Occipital lobe (tissue), 2 donors: ENCODE data around the gene LSM14A. TPM values are rescaled to one million over a fixed set of nuclear protein-coding genes. Genes with fewer than 3 reads are reported as not detected.
"Not testable (repeated sequence)": the region's sequence is repeated elsewhere in the genome, so short reads cannot be mapped to it uniquely, and the experiment has no call there.

Experiments
- DNase-seq: peaks from one replicate; lab custom pipeline; 2025; lab: John Stamatoyannopoulos, UW
- total RNA-seq: library from RNA; depleted of rRNA; stranded (reverse); fragments of >200 nt; gene quantifications from one replicate; pipeline ENCODE4 v1.2.3, GENCODE V29; 2014

The LSM14A gene
- total RNA-seq, 1 donor from 2014 or later, result 69.1 TPM

GRCh38 chr19:34228762-34229161, 56.5 kb downstream of the LSM14A start:
- no peak for DNase-seq

GRCh38 chr19:34229721-34230120, 57.4 kb downstream of the LSM14A start:
- DNase-seq, result no peak

- DNase-seq, result no peak
These were observed 58.5 kb downstream of the LSM14A start for GRCh38 chr19:34230820-34231219.

- no peak for DNase-seq
These were observed 59.1 kb downstream of the LSM14A start for GRCh38 chr19:34231439-34231838.

GRCh38 chr19:34232566-34233481, 60.5 kb downstream of the LSM14A start:
- peak; percentile 49 for DNase-seq

- no peak for DNase-seq
These were observed 63.2 kb downstream of the LSM14A start for GRCh38 chr19:34235425-34235940.

GRCh38 chr19:34236035-34236987, 64.0 kb downstream of the LSM14A start:
- no peak for DNase-seq

- no peak for DNase-seq
These were observed 65.0 kb downstream of the LSM14A start for GRCh38 chr19:34237283-34237682.

GRCh38 chr19:34237939-34238338, 65.6 kb downstream of the LSM14A start:
- no peak for DNase-seq

GRCh38 chr19:34241513-34242337, 69.4 kb downstream of the LSM14A start:
- DNase-seq, result no peak

- not testable (repeated sequence) for DNase-seq
These were observed 71.0 kb downstream of the LSM14A start for GRCh38 chr19:34243138-34243875.

- no peak for DNase-seq
These were observed 71.7 kb downstream of the LSM14A start for GRCh38 chr19:34243876-34244578.

- DNase-seq, result no peak
These were observed 72.5 kb downstream of the LSM14A start for GRCh38 chr19:34244611-34245299.

GRCh38 chr19:34246340-34246739, 74.0 kb downstream of the LSM14A start:
- no peak for DNase-seq

- no peak for DNase-seq
These were observed 76.6 kb downstream of the LSM14A start for GRCh38 chr19:34248941-34249340.

GRCh38 chr19:34253167-34253566, 80.9 kb downstream of the LSM14A start:
- DNase-seq, result not testable (repeated sequence)

- DNase-seq, result not testable (repeated sequence)
These were observed 81.4 kb downstream of the LSM14A start for GRCh38 chr19:34253681-34254045.

GRCh38 chr19:34254046-34254697, 81.9 kb downstream of the LSM14A start, which contains the start of gene GARRE1:
Gene GARRE1, plus strand, starts transcription at chr19:34254554. Its CDS starts 45,920 bp downstream, at chr19:34300474.
- DNase-seq, result peak; percentile 64
